LHCN-M2 (cell line): ENCODE results near the gene GBP1. TPM values are rescaled to one million over a fixed set of nuclear protein-coding genes. Genes with fewer than 3 reads are reported as not detected.
A peak's percentile ranks its signal among the peaks of the same experiment; 100 is the strongest.
"Not testable (repeated sequence)": the region's sequence is repeated elsewhere in the genome, so short reads cannot be mapped to it uniquely, and the experiment has no call there.

Experiments used
- DNase-seq: peaks from one replicate; pipeline ENCODE4 v3.0.0-alpha.2; 2012; ENCODE audit warnings: low read depth
- polyA plus RNA-seq: library from polyadenylated mRNA; unstranded; fragments of >200 nt; gene quantifications from one replicate; pipeline ENCODE4 v1.2.1, GENCODE V29; 2012; ENCODE audit warnings: missing spikeins
- total RNA-seq: library from RNA; depleted of rRNA; stranded (reverse); fragments of >200 nt; gene quantifications from 2 replicates; pipeline ENCODE4 v1.2.3, GENCODE V29; 2014; rRNA removed

GBP1 gene, protein sequence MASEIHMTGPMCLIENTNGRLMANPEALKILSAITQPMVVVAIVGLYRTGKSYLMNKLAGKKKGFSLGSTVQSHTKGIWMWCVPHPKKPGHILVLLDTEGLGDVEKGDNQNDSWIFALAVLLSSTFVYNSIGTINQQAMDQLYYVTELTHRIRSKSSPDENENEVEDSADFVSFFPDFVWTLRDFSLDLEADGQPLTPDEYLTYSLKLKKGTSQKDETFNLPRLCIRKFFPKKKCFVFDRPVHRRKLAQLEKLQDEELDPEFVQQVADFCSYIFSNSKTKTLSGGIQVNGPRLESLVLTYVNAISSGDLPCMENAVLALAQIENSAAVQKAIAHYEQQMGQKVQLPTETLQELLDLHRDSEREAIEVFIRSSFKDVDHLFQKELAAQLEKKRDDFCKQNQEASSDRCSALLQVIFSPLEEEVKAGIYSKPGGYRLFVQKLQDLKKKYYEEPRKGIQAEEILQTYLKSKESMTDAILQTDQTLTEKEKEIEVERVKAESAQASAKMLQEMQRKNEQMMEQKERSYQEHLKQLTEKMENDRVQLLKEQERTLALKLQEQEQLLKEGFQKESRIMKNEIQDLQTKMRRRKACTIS
- total RNA-seq, result 34.9 and 37.7 TPM in 2 replicates
- polyA plus RNA-seq, result 21.0 TPM

DNA sequence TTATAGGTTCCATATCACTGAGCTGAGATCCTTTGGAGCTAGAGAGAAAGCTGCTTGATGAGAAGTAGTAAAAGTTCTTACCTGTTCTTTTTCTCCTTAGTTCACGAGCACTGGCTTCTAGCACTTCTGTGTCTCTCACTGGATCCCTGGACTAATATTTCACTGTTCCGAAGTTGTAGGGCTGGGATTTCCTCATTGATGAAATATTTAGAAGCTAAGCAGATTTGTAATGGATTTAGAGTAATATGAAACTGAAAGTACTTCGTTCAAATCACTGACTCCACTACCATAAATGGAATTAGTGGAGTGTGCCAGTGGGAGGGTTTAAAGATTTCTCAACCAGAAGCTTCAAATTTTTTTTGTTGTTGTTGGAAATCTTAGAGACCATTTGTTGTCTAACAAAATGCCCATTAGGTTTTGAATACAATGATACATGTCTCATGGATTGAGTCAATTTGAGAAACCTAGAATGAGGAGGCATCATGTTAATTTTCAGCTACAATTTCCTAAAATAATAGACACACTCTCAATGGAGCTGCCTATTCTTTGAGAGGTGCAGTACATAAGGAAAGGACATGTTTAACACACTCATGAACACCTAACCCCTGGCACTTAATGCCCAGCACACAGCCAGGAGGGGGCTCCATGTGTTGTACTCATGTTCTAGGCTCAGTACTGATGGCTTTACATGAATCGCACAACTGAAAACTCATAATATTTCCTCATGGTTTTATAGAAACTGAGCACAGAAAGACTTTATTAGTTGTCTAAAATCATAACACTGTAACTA is at the start of gene GBP1:
Gene GBP1, minus strand, starts transcription at position 130 of the 790 bp plus-strand sequence. CDS start 1,974 bp downstream, outside the sequence.
- DNase-seq, result peak; percentile 79

DNA sequence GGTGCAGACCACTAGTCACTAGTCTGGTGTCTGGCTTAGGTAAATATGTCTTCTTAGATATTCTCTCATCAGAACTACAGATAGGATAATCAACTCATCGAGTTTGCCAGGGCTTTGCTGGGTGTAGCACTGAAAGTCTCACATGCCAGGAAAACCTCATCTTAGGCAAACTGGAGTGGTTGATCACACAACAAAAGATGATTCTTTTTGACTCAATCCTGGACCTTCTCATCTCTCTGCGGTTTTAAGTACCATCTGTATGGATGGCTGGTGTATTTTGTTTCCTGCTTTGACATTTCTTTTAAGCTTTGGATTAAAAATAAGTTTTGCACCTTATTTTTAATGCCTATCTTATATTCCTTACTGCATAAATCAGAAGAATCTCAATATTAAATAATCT is 49.7 kb upstream of the GBP1 start:
- no peak for DNase-seq

DNA sequence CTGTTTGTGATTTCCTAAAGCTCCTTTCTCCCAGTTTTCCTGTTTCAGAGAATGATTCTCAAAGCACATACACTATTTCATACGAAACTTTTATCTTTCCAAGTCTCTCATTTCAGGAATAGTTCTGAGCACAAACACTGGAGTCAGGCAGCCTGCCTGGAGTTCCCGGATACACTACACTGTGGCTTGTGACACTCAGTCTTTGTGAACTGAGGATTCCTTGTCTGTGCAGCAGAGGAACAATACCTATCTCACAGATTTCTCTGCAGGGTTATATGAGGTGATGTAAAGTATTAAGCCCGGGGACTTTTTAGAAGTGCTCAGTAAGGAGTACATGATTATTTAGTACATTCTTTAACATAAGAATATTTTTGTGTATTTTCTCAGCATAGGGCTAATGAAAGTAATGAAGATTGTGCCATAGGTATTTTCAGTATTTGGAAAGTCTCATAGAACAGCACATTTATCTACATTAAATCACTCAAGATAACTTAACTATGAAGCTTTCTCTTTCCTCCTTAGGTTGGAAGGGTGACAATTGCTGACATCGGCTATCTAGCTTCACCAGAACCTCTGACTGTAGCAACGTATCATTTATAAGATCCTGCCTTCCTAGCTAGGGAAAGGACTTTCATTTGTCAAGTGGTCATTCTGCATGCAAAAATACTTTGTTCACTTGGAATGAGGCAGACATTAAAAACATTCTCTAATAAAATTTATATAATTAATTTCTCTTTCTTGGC is 48.0 kb upstream of the GBP1 start:
- no peak for DNase-seq

DNA sequence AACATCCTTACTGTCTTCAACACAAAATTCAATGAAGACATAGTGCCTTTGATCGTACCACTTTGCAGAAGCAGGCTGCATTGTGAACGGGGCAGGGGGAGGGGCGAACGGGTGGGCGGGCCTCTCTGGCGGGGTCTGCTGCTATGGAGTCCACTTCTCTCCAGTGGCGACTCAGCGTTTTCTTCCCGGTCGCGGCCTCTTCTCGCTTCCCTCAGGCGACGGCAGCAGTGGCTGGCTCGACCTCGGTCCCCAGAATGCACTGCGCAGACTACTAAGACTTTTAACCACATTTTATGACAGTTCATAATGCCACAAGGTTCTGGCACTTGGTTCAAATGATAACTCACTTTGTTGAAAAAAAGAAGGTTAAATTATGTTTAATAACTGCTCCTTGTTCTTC is 39.7 kb upstream of the GBP1 start:
- DNase-seq, result no peak

DNA sequence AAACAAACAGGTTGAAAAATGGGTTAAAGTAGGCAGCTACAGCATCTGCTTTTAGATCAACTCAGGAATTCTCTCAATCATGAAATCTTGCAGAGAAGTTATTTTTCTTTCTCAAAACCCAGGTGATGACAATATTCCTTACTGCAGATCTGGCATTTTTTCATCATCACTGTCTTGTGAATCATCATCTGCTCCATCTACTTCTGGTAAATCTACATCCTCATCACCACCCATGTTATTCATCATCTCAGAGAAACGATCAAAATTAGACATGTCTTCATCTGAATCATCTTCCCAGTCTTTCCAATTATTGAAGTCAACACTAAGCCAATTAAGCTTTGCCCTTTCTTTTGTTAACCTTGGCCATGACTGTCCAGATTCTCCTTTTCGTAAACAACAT is 39.1 kb upstream of the GBP1 start:
- DNase-seq, result no peak

DNA sequence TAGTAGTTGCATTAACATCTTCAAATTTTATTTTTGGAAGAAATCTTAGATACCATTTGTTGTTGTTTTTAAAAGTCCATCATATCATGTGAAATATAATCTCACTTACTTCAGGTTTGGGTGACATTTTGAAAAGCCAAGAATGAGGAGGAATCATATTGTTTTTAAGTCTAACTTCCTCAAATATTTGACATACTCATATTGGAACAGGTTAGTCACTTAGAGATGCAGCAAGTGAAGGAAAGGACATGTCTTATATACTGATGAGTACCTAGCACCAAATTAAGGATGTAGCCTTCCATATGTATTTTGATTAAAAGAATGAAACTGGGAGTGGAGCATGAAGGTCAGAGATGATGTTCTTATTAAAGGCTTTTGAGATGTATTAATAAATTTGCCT is 37.0 kb upstream of the GBP1 start:
- no peak for DNase-seq

DNA sequence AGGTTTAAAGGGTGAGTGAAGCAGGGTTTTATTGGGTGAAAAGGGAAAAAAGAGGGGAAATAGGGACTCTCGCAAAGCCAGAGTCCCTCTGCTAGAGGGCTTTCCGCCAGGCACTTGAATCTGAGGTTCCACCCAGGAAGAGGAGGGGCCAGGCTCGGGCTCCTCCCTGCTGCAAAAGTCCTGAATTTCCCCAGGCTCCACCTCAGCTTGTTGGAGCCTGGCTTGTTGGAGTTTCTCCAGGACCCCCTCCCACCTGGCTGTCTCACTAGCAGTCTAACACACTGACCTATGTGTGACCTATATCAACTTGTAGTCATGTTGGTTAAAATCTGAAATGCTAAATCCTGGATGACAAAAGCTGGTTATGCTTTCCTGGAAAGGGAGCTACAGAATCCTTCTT is 35.4 kb upstream of the GBP1 start:
- no peak for DNase-seq

DNA sequence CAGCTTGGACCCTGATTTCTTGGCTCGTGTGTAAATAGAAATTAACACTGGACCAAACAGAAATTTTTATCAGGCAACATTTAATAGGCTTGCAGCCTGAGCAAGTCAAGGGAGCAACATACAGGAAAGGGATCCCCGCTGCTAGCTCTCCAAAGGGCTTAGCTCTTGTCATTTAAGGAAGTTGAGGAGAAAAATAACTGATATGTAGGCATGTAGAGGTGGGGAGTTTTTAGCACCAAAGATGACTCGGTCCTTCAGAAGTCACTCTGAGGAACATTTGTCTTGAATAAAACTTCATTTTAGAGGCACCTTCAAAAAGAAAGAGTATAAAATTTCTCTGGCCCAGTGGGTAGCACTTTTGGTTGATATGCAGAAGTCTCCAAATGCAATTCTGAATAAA is 33.8 kb upstream of the GBP1 start:
- DNase-seq, result no peak

DNA sequence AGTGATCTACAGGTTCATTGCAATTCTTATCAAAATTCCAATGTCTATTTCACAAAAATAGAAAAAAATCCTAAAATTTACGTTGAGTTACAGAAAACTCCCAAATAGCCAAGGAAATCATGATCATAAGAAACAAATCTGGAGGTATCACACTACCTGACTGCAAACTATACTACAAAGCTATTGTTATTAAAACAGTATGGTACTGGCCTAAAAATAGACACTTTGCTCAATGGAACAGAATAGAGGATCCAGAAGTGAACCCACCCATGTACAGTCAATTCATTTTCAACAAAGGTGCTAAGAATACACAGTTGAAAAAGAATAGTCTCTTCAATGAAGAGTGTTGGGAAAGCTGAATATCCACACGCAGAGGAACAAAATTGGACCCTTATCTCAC is 30.7 kb upstream of the GBP1 start:
- DNase-seq, result no peak

DNA sequence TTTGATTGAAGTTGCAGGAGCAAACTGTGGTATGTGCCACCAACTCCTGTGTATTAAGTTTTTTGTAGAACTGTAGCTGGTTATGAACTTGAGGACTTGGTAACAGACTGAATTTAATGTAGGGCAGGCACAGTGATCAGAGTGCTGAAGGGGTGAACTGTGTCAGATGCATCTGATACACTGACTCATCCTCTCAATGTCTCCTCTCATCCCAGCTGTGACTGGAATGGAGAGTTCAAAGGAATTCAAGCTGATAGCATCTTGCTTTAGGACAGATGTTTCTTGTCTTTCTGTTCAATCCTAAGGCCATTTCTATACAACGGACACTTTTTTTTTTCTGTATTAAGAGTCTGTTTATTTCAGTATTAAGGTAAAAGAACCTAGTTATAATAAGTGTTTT is 25.0 kb upstream of the GBP1 start:
- peak; percentile 11 for DNase-seq

DNA sequence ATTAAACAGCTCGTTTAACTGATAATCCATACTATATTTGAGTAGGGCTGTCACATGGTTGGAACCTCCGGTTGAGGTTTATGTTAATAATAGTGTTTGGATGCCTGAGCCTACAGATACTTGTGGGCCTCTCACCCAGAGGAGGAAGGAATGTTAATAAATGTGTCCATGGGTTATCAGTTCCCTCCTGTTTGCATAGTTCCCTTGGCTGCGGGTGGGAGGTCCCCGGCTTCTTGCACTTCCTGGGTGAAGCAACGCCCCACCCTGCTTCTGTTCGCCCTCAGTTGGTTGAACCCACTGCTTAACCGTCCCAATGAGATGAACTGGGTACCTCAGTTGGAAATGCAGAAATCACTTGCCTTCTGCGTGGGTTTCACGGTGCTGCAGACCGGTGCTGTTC is 23.6 kb upstream of the GBP1 start:
- DNase-seq, result no peak

DNA sequence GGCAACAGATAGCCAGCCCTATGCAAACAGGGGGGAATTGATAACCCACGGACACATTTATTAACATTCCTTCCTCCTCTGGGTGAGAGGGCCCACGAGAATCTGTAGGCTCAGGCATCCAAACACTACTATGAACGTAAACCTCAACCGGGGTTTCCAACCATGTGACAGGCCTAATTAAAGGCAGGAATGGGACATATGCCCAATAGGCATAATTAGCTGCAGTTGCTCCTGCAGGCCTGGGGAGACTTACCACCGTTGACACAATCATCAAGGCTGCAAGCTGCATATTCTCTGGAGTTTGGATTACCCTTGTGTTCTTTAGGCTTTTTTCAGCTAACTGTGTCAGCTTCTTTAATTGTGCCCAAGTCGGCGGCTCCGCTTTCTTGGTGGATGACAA is 22.2 kb upstream of the GBP1 start:
- no peak for DNase-seq

DNA sequence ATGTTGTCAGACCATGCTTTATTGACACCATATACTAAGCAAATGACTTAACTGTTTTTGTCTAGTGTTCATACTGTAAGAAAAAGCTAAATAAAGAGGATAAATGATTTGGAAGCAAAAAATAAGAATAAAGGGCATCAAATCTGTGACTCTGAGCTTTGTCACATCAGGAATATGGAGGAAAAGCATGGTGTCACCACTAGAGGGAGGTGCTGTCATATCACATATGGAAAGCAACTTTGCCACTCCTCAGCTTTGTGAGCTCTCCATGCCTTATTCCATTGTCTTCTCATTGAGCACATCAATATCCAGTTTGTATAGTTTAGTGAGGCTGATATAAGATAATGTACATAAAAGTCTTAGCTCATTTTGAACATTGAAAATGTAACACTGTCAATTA is 20.8 kb upstream of the GBP1 start:
- no peak for DNase-seq

DNA sequence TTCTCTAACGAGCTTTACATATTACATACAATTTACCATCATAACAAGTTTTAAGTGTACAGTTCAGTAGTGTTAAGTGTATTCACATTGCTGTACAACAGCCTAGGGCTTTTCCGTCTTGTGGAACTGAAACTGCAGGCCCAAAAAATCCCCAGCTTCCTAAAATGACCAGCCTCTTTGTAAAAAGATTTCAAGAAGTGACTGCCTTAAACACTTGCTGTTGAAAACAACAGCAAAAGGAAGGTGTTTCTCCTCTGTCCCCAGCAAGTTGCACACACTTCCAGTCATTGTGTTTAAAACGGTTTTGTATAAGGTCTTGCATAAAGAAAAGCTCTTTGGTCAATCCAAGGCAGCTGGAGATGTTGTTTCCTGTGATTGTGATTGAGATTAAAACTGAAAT is 16.0 kb upstream of the GBP1 start:
- no peak for DNase-seq

DNA sequence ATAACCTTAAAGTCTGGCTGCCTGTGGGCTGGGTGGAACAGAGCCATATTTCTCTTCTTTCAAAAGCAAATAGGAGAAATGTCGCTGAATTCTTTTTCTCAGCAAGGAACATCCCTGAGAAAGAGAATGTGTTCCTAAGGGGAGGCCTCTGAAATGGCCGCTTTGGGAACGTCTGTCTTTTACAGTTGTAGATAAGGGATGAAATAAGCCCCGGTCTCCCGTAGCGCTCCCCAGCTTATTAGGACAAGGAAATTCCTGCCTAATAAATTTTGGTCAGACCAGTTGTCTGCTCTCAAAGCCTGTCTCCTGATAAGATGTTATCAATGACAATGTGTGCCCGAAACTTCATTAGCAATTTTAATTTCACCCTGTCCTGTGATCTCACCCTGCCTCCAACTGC is 15.1 kb upstream of the GBP1 start:
- not testable (repeated sequence) for DNase-seq

DNA sequence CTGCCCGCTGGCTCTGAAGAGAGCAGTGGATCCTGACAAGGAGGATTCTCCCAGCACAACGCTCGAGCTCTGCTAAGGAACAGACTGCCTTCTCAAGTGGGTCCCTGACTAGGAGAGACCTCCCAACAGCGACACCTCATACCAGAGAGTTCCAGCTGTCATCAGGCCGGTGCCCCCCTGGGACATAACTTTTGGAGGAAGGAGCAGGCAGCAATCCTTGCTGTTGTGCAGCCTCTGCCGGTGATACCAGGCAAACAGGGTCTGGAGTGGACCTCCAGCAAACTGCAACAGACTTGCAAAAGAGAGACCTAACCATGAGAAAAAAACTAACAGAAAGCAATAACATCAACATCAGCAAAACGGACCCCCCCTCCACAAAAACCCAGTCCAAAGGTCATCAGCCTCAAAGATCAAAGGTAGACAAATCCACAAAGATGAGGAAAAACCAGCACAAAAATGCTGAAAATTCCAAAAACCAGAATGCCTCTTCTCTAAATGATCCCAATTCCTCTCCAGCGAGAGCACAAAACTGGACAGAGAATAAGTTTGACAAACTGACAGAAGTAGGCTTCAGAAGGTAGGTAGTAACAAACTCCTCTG is 7.6 kb upstream of the GBP1 start:
- DNase-seq, result not testable (repeated sequence)

DNA sequence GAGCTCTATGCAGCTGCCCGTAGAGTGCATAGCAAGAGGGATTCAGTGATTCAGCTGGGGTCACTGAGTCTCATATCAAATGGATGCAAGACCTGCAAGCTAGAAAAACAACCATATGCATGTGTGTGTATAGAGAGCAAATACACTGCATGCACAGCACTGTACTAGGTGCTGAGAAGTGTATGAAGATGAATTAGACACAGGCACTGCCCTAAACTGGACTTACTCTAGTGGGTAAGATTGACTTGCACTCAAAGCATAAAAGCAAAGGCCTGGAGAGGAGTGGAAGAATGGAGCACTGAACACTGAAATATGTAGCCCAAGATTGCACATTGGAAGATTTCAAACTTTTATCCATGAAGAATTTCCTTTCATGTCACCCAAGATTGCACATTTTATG is 5.5 kb upstream of the GBP1 start:
- DNase-seq, result peak; percentile 40

DNA sequence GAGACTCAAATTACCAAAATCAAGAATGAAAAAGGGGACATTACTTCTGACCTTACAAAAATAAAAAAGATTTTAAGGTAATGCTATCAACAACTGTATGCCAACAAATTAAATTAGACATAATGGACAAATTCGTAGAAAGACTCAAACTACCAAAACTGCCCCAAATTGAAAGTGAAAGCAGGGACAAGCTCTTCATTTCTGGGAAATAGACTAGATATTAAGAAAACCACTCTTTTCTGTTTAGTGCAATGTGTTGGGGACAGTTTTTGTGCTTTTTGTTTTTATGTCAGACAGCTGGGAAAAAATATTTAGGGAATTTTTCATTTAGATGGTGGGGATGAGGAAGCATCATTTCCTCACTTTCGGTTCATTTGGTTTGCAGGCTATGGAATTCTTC is 4.9 kb upstream of the GBP1 start:
- no peak for DNase-seq

DNA sequence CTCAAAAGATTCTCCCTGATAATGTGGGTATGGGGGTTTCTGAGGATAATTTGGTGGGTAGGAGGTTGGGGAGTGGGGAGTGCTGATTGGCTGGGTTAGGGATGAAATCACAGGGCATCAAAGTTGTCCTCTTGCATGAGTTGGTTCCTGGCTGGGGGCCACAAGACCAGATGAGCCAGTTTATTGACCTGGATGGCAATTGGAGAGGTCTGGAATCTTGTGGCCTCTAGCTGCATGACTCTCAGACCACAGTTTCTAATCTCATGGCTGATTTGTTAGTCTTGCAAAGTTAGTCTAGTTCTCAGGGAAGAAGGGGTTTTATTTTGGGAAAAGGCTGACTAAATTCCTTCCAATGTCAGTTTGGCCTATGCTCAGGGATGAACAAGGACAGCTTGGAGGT is 3.3 kb upstream of the GBP1 start:
- DNase-seq, result peak; percentile 87

DNA sequence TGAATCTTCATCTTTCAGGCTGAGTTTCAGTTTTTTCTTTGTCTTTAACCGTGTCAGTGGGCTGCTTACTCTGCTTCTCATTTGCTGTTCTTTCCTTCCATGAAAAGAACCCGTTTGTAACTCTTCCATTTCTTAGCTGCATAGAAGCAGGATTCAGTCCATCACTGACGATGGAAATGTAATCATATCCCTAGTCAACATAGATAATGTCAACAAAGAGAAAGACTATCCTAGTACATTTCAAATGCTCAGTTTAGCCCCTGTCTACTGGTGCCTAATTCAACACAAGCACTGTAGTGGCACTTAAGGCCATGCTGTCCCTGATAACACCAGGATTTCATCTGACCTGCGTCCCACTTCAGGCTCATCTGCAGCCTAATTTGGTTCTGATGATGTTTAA is 376 bp downstream of the GBP1 start:
- DNase-seq, result no peak

DNA sequence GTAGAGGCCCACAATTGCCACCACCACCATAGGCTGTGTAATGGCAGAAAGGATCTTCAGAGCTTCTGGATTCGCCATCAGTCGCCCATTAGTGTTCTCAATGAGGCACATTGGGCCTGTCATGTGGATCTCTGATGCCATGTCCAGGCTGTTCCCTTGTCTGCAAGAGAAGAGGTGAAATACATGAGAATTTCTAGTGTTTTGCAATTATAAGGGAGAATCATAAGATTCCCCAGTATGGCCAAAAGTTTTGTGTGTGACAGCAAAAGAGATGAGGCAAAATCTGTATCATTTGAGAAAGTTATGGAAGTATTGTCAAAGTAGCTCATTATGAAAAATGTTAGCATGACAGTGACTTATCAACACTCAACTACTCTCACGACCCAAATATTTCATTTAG is 1.9 kb downstream of the GBP1 start:
- DNase-seq, result no peak
